Loucy (cell line): ENCODE results near the gene TOM1L1.

Source experiments
- CTCF ChIP-seq: fragments of 200-600 bp; sonication (generic); conservative IDR thresholded peaks from 2 replicates; pipeline ENCODE4 v1.5.1; 2014; ENCODE audit warnings: mild to moderate bottlenecking, antibody characterized with exemption, low read length
- EZH2phosphoT487 ChIP-seq: fragments of 200-600 bp; IDR thresholded peaks from 2 replicates; pipeline ENCODE4 v1.6.1; 2018; ENCODE audit warnings: antibody characterized with exemption, mild to moderate bottlenecking, moderate library complexity, borderline replicate concordance

DNA sequence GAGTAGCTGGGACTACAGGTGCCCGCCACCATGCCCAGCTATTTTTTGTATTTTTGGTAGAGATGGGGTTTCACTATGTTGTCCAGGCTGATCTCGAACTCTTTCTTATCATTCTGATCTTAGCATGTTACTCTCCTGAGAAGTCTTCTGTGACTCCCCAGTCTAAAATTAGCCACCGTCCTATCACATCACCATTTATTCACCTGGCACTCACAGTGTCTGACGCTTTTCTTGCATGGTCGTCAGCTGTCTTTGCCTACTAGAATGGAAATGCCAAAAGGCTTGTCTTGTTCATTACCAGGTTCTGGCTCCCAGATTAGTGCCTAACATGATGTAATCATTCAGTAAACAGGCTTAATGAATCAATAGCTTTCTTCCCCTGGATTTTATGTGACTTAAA is 23.8 kb downstream of the TOM1L1 start:
- TF ChIP-seq CTCF, result no peak
- TF ChIP-seq EZH2phosphoT487, result no peak
